ENCODE data around the gene ADAMTS12.

Gene ADAMTS12

GRCh38 chr5:33675958-33676464, 215.8 kb downstream of the ADAMTS12 start:
- DNase-seq (ENCODE audit: low read depth in 3 of 3, low spot score in 1 of 3), result no peak

DNA sequence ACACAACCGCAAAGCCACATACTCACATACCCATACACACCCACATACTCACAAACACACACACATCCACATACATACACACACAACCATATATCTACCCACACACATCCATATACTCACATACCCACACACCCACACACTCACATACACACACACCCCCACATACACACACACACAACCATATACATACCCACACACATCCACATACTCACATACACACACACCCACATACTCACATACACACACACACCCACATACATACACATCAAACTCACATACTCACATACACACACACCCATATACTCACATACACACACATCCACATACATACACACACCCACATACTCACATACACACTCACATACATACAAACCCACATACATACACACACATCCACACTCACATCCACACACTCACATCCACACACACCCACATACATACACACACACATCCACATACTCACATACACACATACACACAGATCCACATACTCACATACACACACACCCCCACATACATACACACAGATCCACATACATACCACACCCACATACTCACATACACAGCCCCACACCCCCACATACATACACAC, 220.0 kb downstream of the ADAMTS12 start:
- no peak for DNase-seq (ENCODE audit: low read depth in 3 of 3, low spot score in 1 of 3)

DNA sequence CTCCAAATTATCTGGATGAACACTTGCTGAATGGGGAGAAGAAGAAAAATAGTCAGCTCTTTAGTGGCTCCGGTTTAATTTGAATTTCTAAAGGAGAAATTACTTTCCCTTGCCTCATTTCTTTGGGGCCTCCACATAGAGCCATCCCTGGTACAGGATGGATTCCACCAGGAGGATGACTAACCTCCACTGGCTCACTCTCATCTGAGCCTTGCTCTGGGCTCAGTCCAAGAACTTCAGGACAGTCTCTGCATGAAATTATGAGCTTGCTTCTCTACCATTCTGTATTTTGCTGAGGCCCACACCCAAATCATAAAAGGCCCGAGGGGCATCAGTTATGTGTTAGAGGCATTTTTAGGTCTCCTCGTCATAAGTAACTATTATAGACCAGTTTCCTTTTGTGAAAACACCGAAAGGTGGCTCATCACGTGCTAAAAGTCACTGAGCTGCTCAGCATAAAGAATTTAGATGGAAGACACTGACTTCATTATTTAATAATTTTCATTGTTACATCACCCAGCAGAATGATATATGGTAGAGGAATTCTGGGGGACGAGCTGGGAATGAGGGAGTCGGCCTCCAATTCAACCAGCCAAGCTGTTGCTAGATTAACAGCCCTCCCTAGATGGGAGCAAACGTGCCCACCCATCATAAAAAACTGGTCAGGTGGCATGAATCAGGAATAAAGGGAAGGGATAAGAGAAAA, 228.9 kb downstream of the ADAMTS12 start:
- no peak for DNase-seq (ENCODE audit: low read depth in 3 of 3, low spot score in 1 of 3)

DNA sequence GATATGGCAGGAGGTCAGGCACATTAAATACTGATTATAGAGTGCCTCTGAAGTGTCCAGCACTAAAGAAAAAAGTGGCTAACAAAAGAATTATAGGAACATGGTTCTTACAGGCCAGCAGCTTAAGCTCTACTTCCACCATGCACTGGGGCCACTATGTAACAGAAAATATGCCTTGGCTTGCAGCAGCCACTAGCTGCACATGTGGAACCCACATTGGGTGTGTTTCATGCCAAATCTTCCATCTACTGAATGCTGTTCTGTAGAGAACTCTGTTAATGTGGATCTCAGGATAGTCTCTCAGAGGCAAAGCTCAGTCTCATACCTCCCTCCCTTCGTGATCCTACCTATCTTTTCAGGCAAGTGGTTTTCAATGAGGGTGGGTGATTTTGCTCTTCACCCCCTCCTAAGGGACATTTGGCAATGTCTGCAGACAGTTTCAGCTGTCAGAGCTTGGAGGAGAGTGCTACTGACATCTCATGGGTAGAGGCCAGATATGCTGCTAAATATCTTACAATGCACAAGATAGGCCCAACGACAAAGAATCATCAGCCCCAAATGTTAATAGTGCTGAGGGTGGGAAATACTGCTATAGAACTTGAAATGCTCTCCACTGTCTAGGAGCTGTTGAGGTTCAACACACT, 232.1 kb downstream of the ADAMTS12 start:
- no peak for DNase-seq (ENCODE audit: low read depth in 3 of 3, low spot score in 1 of 3)

DNA sequence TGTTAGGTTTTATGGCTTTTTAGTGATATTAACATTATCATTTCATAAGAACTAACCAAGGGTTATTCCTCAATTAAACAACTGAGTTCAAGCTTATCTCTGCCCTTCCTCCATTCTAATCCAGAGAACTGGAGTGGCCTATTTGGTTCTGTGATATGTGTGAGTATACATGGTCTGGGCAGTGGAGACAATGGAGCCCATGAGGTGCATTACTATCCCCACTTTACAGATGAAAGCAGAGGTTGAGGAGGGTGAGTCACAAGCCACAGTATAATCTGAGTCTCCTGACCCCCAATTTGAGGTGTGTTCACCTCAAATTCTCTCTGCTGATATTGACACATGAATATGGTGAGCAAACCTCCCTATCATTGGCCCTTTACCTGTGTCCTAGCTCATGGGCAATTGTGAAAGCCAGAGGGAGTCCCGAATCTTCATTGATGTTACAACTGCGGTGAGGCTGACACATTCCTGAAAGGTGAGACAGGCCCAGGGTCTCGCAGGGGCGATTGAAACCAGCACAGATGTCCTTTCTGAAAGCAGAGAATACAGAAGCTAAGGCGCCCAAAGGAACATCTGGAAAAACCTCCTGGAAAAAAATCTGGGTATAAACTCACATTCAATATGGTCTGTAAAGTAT, 233.9 kb downstream of the ADAMTS12 start:
- DNase-seq (ENCODE audit: low read depth in 3 of 3, low spot score in 1 of 3), result no peak

- DNase-seq (ENCODE audit: low read depth in 3 of 3, low spot score in 1 of 3), result no peak
These were observed 234.6 kb downstream of the ADAMTS12 start for GRCh38 chr5:33657176-33657575.

- no peak for DNase-seq (ENCODE audit: low read depth in 3 of 3, low spot score in 1 of 3)
These were observed 240.9 kb downstream of the ADAMTS12 start for GRCh38 chr5:33650911-33651310.

- no peak for DNase-seq (ENCODE audit: low read depth in 3 of 3, low spot score in 1 of 3)
These were observed 242.0 kb downstream of the ADAMTS12 start for GRCh38 chr5:33649549-33650482.

DNA sequence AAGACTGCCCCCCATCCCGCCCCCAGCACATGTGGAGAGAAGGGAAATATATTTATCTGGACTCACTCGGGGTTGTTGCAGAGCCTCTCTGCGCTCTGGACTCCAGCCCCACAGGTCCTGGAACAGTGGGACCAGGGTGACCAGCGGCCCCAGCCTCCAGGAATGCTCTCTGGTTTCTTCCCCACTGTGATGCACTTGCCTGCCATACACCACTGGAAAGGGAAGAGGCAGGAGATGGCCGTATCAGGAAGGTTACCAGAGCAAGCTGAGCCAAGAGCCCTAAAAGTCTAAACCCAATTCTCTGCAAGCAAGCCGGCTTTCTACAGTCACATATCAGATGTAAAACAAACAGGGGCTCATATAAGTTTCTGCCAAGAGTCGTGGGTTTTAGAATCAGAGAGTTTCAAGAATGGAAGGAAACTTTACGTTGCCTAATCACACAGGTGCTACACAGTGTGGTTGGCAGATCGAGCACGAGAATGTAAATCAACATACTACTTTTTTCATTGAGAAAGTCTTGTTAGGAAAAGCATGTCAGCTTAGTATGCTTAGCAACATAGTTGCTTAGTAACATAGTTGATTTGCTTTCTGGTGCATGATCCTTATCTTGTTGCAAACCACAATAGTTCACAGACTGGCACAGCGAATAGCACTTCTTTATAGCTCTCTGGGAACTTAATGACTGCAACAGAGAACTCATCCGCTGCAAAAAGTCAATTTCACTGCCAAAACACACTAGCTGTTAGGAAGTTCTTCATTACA, 249.9 kb downstream of the ADAMTS12 start:
- no peak for DNase-seq (ENCODE audit: low read depth in 3 of 3, low spot score in 1 of 3)

DNA sequence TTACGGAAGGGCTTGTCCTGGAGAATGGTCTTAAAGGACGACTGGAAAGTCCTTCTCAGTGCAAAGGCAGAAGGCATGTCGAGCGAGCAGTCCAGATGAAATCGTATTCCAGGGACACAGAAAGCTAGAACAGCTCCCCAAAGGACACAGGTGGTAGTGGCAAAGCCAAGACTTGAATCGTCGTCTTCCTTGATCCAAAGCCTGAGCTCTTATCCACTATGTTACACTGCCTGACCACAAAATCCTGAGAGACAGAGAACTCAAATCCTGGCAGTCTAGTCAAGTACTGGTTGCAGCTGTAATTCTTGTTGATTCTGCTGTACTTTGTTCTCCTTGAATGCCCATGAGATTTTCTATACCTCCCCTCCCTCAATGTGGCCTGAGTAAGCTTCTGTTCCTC, 252.3 kb downstream of the ADAMTS12 start:
- no peak for DNase-seq (ENCODE audit: low read depth in 3 of 3, low spot score in 1 of 3)

DNA sequence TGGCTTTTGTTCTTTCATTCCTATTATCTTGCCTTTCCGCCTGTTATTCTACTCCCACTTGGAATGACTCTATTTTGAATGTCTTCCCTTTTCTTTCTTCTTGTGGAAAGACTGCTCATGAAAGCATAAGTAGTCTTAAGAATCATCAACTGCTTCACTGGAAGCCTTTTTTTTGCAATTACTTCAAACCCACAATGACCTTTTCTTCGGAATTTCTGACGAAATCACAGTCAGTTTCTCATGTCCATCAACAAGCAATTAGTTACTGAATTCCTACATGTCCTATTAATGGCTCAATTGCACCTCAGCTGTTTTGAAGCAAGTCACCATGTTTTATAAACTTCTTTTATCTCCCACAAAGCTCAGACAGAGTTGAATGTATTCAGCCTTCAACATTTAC, 254.8 kb downstream of the ADAMTS12 start:
- no peak for DNase-seq (ENCODE audit: low read depth in 3 of 3, low spot score in 1 of 3)

DNA sequence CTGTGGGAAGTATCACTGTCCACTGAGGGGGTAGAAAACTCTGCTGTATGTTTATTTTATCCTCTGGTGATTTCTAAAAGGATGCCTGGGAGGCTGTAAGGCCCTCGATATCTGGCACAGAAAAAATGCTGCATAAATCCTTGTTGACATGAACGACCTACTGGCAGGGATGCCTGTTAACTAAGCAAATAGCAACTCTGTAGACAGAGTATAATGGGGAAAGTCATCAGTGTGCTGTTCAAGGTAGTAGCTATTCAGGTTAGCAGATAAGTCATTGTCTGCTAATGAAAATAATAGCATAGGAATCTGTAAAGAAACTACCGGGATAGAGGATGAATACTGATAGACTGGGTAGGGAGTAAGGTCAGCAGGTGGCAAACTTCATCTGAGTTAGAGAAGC, 256.2 kb downstream of the ADAMTS12 start:
- no peak for DNase-seq (ENCODE audit: low read depth in 3 of 3, low spot score in 1 of 3)

DNA sequence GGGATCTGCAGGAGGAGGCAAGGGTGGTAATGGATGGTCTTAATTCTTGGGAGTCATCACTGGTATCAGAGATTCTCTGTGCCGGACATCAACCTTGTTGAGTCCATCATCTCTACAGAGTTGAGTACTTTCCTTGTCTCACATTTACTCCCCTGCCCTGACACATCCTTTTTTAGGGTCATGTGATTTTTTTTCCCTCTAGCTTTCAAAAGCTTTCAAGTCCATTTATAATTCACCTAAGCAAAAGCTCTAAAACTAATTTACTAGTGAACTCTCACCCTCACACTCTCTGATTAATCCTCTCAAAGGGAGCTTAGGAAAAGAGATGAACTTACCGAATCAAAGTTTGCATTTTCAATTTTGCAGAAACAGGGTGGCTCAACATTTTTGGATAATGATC, 258.1 kb downstream of the ADAMTS12 start:
- DNase-seq (ENCODE audit: low read depth in 3 of 3, low spot score in 1 of 3), result no peak

DNA sequence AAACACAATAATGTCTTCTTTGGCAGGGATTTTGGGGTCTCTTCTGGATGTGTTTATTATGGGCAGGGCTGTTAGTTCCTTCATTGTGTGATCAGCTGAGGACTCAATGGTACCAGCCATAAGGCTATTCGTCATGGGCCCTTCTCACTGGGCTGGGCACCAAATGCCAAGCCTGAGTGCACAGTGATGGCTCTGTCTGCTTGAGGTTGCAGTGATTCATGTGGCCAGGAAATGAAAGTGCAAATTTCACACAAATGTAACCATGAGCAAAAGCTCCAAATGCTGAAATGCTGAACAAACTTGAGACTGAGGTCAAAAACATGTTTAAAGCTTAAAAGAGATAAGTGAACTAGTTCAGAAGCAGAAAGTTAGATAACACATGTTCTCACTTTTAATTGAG, 260.0 kb downstream of the ADAMTS12 start:
- DNase-seq (ENCODE audit: low read depth in 3 of 3, low spot score in 1 of 3), result no peak

- no peak for DNase-seq (ENCODE audit: low read depth in 3 of 3, low spot score in 1 of 3)
These were observed 260.7 kb downstream of the ADAMTS12 start for GRCh38 chr5:33631139-33631538.

DNA sequence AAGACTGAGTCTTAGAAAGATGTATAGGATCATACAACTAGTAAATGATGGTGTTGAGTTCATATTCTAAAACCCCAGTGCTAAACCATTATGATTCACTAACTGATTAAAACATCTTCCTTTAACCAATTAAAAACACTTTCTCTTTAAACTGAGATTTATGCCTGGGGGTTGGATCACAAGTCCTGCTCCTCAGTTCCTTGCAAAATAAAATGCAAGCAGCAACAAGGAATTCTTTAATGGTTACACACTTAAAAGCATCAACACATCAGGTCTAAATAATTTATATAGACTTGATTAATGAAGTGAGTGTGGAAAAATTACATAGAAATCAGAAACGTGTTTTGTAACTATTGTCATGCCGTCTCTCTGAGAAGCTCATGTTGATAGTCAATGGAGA, 261.8 kb downstream of the ADAMTS12 start:
- no peak for DNase-seq (ENCODE audit: low read depth in 3 of 3, low spot score in 1 of 3)

DNA sequence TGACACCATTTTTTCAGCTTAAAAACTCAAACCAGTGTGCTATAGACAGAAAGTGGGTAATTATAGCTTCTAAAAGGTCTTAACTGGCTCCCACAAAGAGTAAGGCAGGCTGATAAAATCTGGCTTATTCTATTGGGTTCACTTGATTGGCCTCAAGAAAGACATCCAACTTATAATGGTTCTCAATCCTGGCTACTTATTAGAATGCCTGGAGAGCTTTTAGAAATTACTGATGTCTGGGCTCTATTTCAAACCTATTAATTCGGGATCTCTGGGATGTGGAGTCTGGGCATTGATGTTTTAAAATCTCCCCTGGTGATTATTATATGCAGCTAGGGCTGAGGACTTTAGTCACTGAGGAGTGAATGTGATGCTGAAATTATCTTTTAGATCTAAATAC, 263.0 kb downstream of the ADAMTS12 start:
- DNase-seq (ENCODE audit: low read depth in 3 of 3, low spot score in 1 of 3), result no peak

DNA sequence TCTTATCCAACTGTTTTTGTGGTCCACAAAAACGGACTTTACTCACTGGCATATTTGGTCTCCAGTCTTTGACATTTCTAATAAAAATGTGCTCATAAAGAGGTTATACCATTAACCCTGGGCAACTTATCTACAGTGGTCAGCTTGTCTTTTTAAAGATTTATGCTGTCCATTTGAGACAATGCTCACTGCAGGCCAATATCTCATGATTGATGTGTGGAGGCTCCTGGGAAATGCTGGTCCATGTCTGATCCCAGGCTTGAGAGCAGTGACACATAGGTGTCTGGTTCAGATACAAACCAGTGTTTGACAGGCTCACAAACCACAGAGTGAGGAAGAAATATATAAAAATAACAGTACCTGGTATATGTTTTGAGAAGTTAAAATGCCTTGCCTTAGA, 270.3 kb downstream of the ADAMTS12 start:
- DNase-seq (ENCODE audit: low read depth in 3 of 3, low spot score in 1 of 3), result no peak

GRCh38 chr5:33614039-33614438, 277.8 kb downstream of the ADAMTS12 start:
- DNase-seq (ENCODE audit: low read depth in 3 of 3, low spot score in 1 of 3), result no peak

GRCh38 chr5:33612386-33612785, 279.4 kb downstream of the ADAMTS12 start:
- no peak for DNase-seq (ENCODE audit: low read depth in 3 of 3, low spot score in 1 of 3)

Data from stimulated activated CD4-positive, alpha-beta T cell treated with anti-CD3 and anti-CD28 coated beads, TNF-alpha, amount 100 ng/mL, for 1 hour (primary cell).